ENCODE results near the gene RNMT. TPM values are rescaled to one million over a fixed set of nuclear protein-coding genes. Genes with fewer than 3 reads are reported as not detected.
"Not testable (repeated sequence)": the region's sequence is repeated elsewhere in the genome, so short reads cannot be mapped to it uniquely, and the experiment has no call there.

RNMT gene
- total RNA-seq, 1 experiment from 2014 or later, result 58.2 TPM

DNA sequence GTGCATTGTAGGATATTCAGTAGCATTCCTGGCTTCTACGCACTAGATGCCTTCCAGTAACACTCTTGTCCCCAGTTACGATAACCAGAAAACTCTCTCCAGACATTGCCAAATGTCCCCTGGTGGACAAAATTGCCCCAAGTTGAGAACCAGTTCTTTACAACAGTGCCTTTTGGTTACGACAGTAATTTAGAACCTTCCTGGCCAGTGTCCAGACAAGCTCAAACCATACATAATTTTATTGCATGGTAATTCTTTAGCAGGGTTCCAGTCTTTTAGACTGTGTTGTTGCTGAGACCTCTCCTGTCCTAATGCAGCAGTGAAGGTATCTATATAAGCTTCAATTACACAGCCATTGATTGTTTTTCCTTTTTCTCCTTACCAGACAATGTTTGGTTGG, 20.2 kb downstream of the RNMT start (continued):
- TF ChIP-seq CBFB (CRISPR knock-in tag; IDR thresholded peaks at IDR 0.05; ENCODE audit: low read depth), result no peak
- TF ChIP-seq, protein P1, sequence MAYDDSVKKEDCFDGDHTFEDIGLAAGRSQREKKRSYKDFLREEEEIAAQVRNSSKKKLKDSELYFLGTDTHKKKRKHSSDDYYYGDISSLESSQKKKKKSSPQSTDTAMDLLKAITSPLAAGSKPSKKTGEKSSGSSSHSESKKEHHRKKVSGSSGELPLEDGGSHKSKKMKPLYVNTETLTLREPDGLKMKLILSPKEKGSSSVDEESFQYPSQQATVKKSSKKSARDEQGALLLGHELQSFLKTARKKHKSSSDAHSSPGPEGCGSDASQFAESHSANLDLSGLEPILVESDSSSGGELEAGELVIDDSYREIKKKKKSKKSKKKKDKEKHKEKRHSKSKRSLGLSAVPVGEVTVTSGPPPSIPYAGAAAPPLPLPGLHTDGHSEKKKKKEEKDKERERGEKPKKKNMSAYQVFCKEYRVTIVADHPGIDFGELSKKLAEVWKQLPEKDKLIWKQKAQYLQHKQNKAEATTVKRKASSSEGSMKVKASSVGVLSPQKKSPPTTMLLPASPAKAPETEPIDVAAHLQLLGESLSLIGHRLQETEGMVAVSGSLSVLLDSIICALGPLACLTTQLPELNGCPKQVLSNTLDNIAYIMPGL (CRISPR knock-in tag; IDR thresholded peaks at IDR 0.05), result no peak

- CTCF ChIA-PET; H3K9me3 Mint-ChIP-seq; DNase-seq (ENCODE audit: low spot score): not testable (repeated sequence)
Observed at GRCh38 chr18:13751599-13751998, 25.1 kb downstream of the RNMT start.

GRCh38 chr18:13756261-13756660, 29.8 kb downstream of the RNMT start:
- POLR2A ChIA-PET, result no interaction called here
- H3K27me3 Mint-ChIP-seq (ENCODE audit: low read depth), result no peaks in the 10 kb centered on the region
- peaks cover 74% of the 10 kb centered on the region for H3K36me3 Mint-ChIP-seq
- H3K4me1 Mint-ChIP-seq, result no peaks in the 10 kb centered on the region
- CTCF ChIA-PET, result no interaction called here
- ATAC-seq (no peak), DNase-seq (ENCODE audit: low spot score) (no peak)
- no peak overlapping the region for H3K4me3 Mint-ChIP-seq
- TF ChIP-seq ZNF121 (CRISPR knock-in tag; IDR thresholded peaks at IDR 0.05) (no peak), ZNF281 (CRISPR knock-in tag; IDR thresholded peaks at IDR 0.05) (no peak), JUN (CRISPR knock-in tag; IDR thresholded peaks at IDR 0.05) (no peak), CTCF (IDR thresholded peaks at IDR 0.05) (no peak), NR3C1 (CRISPR knock-in tag; conservative IDR thresholded peaks at IDR 0.05; ENCODE audit: low read depth) (no peak), E2F4 (CRISPR knock-in tag; IDR thresholded peaks at IDR 0.05; ENCODE audit: borderline replicate concordance, low read depth) (no peak), ELF4 (CRISPR knock-in tag; IDR thresholded peaks at IDR 0.05; ENCODE audit: low read depth) (no peak), ATF6 (CRISPR knock-in tag; IDR thresholded peaks at IDR 0.05) (no peak)
- no peak overlapping the region for H3K27ac Mint-ChIP-seq
- no peaks in the 10 kb centered on the region; the same call in 1 of the 2 replicates for H3K9me3 Mint-ChIP-seq

More at GRCh38 chr18:13751599-13751998, 25.1 kb downstream of the RNMT start:
- H3K27me3 Mint-ChIP-seq (ENCODE audit: low read depth); POLR2A ChIA-PET; H3K4me3 Mint-ChIP-seq; ATAC-seq; H3K4me1 Mint-ChIP-seq; H3K27ac Mint-ChIP-seq: not testable (repeated sequence)
- H3K36me3 Mint-ChIP-seq, result peaks cover 84% of the 10 kb centered on the region

DNA sequence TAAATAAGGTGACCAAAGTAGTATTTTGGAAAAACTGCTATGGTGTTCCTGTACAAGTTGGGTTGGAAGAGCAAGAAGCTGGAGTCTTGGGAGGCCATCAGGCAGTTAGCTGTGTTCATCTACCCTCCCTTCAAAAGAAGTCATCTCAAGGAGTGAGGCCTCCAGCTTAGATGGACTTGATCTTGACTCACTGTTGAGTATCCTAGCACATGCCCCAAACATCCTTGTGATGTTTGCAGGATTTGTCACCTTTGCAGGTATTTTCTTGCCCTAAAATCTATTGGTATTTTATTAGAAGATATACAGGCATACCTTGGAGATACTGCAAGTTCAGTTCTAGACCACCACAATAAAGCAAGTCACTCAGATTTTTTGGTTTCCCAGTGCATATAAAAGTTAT, 30.2 kb downstream of the RNMT start:
- Mint-ChIP-seq H3K27me3 (ENCODE audit: low read depth) (no peaks in the 10 kb centered on the region), H3K4me3 (no peak overlapping the region), H3K36me3 (peaks cover 71% of the 10 kb centered on the region), H3K4me1 (no peaks in the 10 kb centered on the region), H3K9me3 (no peaks in the 10 kb centered on the region), H3K27ac (no peak overlapping the region)
- DNase-seq (ENCODE audit: low spot score) (no peak), ATAC-seq (no peak)
- ChIA-PET POLR2A (no interaction called here), CTCF (no interaction called here)
- TF ChIP-seq NR2C2 (CRISPR knock-in tag; IDR thresholded peaks at IDR 0.05), result no peak
- TF ChIP-seq ZNF263 (CRISPR knock-in tag; IDR thresholded peaks at IDR 0.05; ENCODE audit: low read depth), result no peak
- TF ChIP-seq TCF7 (CRISPR knock-in tag; IDR thresholded peaks at IDR 0.05; ENCODE audit: low read depth), result no peak
- TF ChIP-seq, protein P2, sequence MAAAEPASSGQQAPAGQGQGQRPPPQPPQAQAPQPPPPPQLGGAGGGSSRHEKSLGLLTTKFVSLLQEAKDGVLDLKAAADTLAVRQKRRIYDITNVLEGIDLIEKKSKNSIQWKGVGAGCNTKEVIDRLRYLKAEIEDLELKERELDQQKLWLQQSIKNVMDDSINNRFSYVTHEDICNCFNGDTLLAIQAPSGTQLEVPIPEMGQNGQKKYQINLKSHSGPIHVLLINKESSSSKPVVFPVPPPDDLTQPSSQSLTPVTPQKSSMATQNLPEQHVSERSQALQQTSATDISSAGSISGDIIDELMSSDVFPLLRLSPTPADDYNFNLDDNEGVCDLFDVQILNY (CRISPR knock-in tag; IDR thresholded peaks at IDR 0.05), result no peak
- no peak for TF ChIP-seq IRF1 (CRISPR knock-in tag; IDR thresholded peaks at IDR 0.05)
- TF ChIP-seq, protein P3, sequence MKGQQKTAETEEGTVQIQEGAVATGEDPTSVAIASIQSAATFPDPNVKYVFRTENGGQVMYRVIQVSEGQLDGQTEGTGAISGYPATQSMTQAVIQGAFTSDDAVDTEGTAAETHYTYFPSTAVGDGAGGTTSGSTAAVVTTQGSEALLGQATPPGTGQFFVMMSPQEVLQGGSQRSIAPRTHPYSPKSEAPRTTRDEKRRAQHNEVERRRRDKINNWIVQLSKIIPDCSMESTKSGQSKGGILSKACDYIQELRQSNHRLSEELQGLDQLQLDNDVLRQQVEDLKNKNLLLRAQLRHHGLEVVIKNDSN (CRISPR knock-in tag; IDR thresholded peaks at IDR 0.05), result no peak
- no peak for TF ChIP-seq ZNF396 (CRISPR knock-in tag; IDR thresholded peaks at IDR 0.05; ENCODE audit: borderline replicate concordance)
- TF ChIP-seq RELA (CRISPR knock-in tag; IDR thresholded peaks at IDR 0.05; ENCODE audit: borderline replicate concordance), result no peak

All from WTC11 (cell line).